ENCODE results near the gene PPOX. TPM values are rescaled to one million over a fixed set of nuclear protein-coding genes. Genes with fewer than 3 reads are reported as not detected.

Gene PPOX
- polyA plus RNA-seq, 1 of the 3 experiments (the other 2 are of a cell fraction), result 30.7 TPM

DNA sequence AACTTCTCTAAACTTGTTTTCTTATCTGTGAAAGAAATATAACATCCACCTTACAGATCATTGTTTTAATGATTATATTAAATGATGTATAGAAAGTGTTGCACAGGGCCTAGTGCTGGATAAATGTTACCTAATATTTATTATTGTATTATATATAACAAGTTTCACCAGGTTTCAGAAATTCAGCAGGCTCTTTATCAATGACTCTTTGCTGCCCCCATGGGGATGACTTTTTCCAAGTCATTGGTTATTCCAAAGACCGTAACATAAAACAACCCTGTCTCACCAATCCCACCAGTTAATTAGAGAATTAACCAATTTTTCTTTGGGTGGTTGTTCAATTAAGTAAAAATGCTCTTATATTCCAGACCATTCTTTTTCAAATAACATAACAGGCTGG, 26.5 kb upstream of the PPOX start:
- 82% methylated on average over 1 of the region's 1 CpG for WGBS (ENCODE audit: low lambda C conversion rate)
- DNase-seq, result peak; percentile 64
- TF ChIP-seq EZH2phosphoT487 (IDR thresholded peaks at IDR 0.05; ENCODE audit: borderline replicate concordance, low read depth) (no peak), SMC3 (IDR thresholded peaks at IDR 0.05; ENCODE audit: low read depth, low read length) (peak; percentile 39), ZBTB33 (IDR thresholded peaks at IDR 0.05; ENCODE audit: borderline replicate concordance, low read depth) (no peak), USF1 (IDR thresholded peaks at IDR 0.05; ENCODE audit: borderline replicate concordance, low read depth) (no peak), RAD21 (IDR thresholded peaks at IDR 0.05; ENCODE audit: low read length) (peak; percentile 70), GATA2 (CRISPR knock-in tag; IDR thresholded peaks at IDR 0.05) (no peak), CHD2 (IDR thresholded peaks at IDR 0.05; ENCODE audit: low read length, partially characterized antibody) (no peak), FOSL2 (IDR thresholded peaks at IDR 0.05; ENCODE audit: borderline replicate concordance, low read depth) (no peak), GABPA (IDR thresholded peaks at IDR 0.05; ENCODE audit: low read depth) (no peak), RFX5 (IDR thresholded peaks at IDR 0.05; ENCODE audit: low read length) (no peak), TCF12 (IDR thresholded peaks at IDR 0.05) (no peak), FOXM1 (IDR thresholded peaks at IDR 0.05; ENCODE audit: low read depth) (no peak), SIN3A (IDR thresholded peaks at IDR 0.05; ENCODE audit: borderline replicate concordance, low read depth, low read length) (no peak), NFIC (IDR thresholded peaks at IDR 0.05; ENCODE audit: borderline replicate concordance) (no peak), USF2 (IDR thresholded peaks at IDR 0.05; ENCODE audit: borderline replicate concordance, low read depth, low read length) (no peak), PBX3 (IDR thresholded peaks at IDR 0.05) (no peak), ELF1 (IDR thresholded peaks at IDR 0.05) (no peak), MEF2A (IDR thresholded peaks at IDR 0.05; ENCODE audit: borderline replicate concordance, low read depth) (no peak), NRF1 (IDR thresholded peaks at IDR 0.05; ENCODE audit: low read depth, low read length) (no peak), TEAD4 (IDR thresholded peaks at IDR 0.05; ENCODE audit: borderline replicate concordance, insufficient read depth) (no peak), RCOR1 (IDR thresholded peaks at IDR 0.05; ENCODE audit: low read length) (no peak), MXI1 (IDR thresholded peaks at IDR 0.05; ENCODE audit: low read depth, low read length) (no peak), RXRA (IDR thresholded peaks at IDR 0.05; ENCODE audit: borderline replicate concordance, low read depth) (no peak), TAF1 (IDR thresholded peaks at IDR 0.05; ENCODE audit: borderline replicate concordance, low read depth, low read length) (no peak), JUND (IDR thresholded peaks at IDR 0.05) (no peak)
- TF ChIP-seq, protein P1, sequence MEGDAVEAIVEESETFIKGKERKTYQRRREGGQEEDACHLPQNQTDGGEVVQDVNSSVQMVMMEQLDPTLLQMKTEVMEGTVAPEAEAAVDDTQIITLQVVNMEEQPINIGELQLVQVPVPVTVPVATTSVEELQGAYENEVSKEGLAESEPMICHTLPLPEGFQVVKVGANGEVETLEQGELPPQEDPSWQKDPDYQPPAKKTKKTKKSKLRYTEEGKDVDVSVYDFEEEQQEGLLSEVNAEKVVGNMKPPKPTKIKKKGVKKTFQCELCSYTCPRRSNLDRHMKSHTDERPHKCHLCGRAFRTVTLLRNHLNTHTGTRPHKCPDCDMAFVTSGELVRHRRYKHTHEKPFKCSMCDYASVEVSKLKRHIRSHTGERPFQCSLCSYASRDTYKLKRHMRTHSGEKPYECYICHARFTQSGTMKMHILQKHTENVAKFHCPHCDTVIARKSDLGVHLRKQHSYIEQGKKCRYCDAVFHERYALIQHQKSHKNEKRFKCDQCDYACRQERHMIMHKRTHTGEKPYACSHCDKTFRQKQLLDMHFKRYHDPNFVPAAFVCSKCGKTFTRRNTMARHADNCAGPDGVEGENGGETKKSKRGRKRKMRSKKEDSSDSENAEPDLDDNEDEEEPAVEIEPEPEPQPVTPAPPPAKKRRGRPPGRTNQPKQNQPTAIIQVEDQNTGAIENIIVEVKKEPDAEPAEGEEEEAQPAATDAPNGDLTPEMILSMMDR (IDR thresholded peaks at IDR 0.05), result peak; percentile 71

More for the DNA sequence above, 26.5 kb upstream of the PPOX start:
- Histone ChIP-seq H3F3A (replicated peaks; ENCODE audit: insufficient read depth) (peaks cover 11% of the 10 kb centered on the region), H3K79me2 (ENCODE audit: insufficient read depth) (peaks cover 5% of the 10 kb centered on the region), H3K4me2 (no peak overlapping the region), H3K36me3 (replicated peaks in 1 of 2; ENCODE audit: control insufficient read depth in 1 of 2, insufficient read depth in 2 of 2, low read length in 1 of 2) (no peaks in the 10 kb centered on the region), H3K9me2 (no peaks in the 10 kb centered on the region), H2AFZ (ENCODE audit: low read depth) (no peak overlapping the region), H3K4me3 (ENCODE audit: low read depth in 2 of 2, low read length in 1 of 2) (no peak overlapping the region), H3K9ac (no peak overlapping the region), H3K27me3 (ENCODE audit: insufficient read depth) (no peaks in the 10 kb centered on the region), H3K9me3 (no peaks in the 10 kb centered on the region), H4K20me1 (ENCODE audit: insufficient read depth) (no peaks in the 10 kb centered on the region), H3K27ac (ENCODE audit: low read depth in 2 of 2, low read length in 1 of 2) (no peak overlapping the region), H3K4me1 (ENCODE audit: control insufficient read depth in 1 of 2, insufficient read depth in 2 of 2, low read depth in 1 of 2, low read length in 1 of 2) (no peaks in the 10 kb centered on the region)
- ChIA-PET POLR2A (no interaction called here), CTCF (interaction anchor here (0.6 to 2.6 kb wide), 10 partner anchors 15 to 170 kb away, joined by 3 to 15 read pairs (median 4); partner anchors contain the start of genes KLHDC9, NIT1, PFDN2 and TSTD1)
